HG03025 (cell line): Measurements from ENCODE around the gene RND2.
"Not testable (repeated sequence)": the region's sequence is repeated elsewhere in the genome, so short reads cannot be mapped to it uniquely, and the experiment has no call there.

Experiments used
- ATAC-seq: cut with Tn5 transposase; IDR thresholded peaks from one replicate; pipeline ENCODE4 v1.9.1; 2021; ENCODE audit warnings: mild to moderate bottlenecking, moderate library complexity; ENCODE audit not compliant: unreplicated experiment, low FRiP score

The RND2 gene

GRCh38 chr17:43024407-43025289 lies at the start of gene RND2:
Gene RND2, plus strand, starts transcription at chr17:43025231. Its CDS starts 117 bp downstream, at chr17:43025348.
- ATAC-seq, result no peak

- ATAC-seq, result no peak
Observed at GRCh38 chr17:42975265-42975664, 49.8 kb upstream of the RND2 start.

- not testable (repeated sequence) for ATAC-seq
Observed at GRCh38 chr17:42975701-42976100, 49.3 kb upstream of the RND2 start.

GRCh38 chr17:42979511-42980273 lies 45.3 kb upstream of the RND2 start, which contains the start of gene PTGES3L:
Gene PTGES3L, minus strand, starts transcription at chr17:42980080. Its CDS starts 27 bp downstream, at chr17:42980053.
- ATAC-seq, result no peak

- ATAC-seq, result no peak
Observed at GRCh38 chr17:42980274-42980765, 44.7 kb upstream of the RND2 start, which contains the start of gene RUNDC1. Gene RUNDC1, plus strand, starts transcription at chr17:42980565. Its CDS starts 12 bp downstream, at chr17:42980577.

- ATAC-seq, result no peak
Observed at GRCh38 chr17:42980766-42981397, 44.1 kb upstream of the RND2 start.

- no peak for ATAC-seq
Observed at GRCh38 chr17:42982266-42982665, 42.8 kb upstream of the RND2 start.

- ATAC-seq, result no peak
Observed at GRCh38 chr17:42985225-42985624, 39.8 kb upstream of the RND2 start.

- ATAC-seq, result no peak
Observed at GRCh38 chr17:42989141-42989540, 35.9 kb upstream of the RND2 start.

GRCh38 chr17:42989726-42990652 lies 35.0 kb upstream of the RND2 start:
- ATAC-seq, result no peak

GRCh38 chr17:42991471-42991870 lies 33.6 kb upstream of the RND2 start:
- ATAC-seq, result no peak

- ATAC-seq, result no peak
Observed at GRCh38 chr17:42992872-42993271, 32.2 kb upstream of the RND2 start.

GRCh38 chr17:42993913-42994312 lies 31.1 kb upstream of the RND2 start:
- not testable (repeated sequence) for ATAC-seq

GRCh38 chr17:42997390-42997983 lies 27.5 kb upstream of the RND2 start:
- ATAC-seq, result no peak

- peak; percentile 80 for ATAC-seq
Observed at GRCh38 chr17:42997984-42998938, 26.8 kb upstream of the RND2 start, which contains the start of gene RPL27. Gene RPL27, plus strand, starts transcription at chr17:42998419. Its CDS starts 332 bp downstream, at chr17:42998751.

GRCh38 chr17:42999003-42999525 lies 26.0 kb upstream of the RND2 start:
- ATAC-seq, result no peak

- ATAC-seq, result not testable (repeated sequence)
Observed at GRCh38 chr17:43000894-43001293, 24.1 kb upstream of the RND2 start.
